Left ventricle myocardium superior (tissue), 1 donor: ENCODE measurements around the gene MUC3A. TPM values are rescaled to one million over a fixed set of nuclear protein-coding genes. Genes with fewer than 3 reads are reported as not detected.
A peak's percentile ranks its signal among the peaks of the same experiment; 100 is the strongest.
"Not testable (repeated sequence)": the region's sequence is repeated elsewhere in the genome, so short reads cannot be mapped to it uniquely, and the experiment has no call there.

ENCODE experiments used
- ATAC-seq: fragments of 200-7000 bp; cut with Tn5 transposase; one replicate; pipeline ENCODE4 v1.9.1; 2020; ENCODE audit warnings: mild to moderate bottlenecking, moderate library complexity
- DNase-seq: peaks from one replicate; pipeline ENCODE4 v3.0.0-alpha.2; 2020
- intact Hi-C: fragments of 100-400 bp; cut with micrococcal nuclease; formaldehyde crosslinking; loops from one replicate; pipeline ENCODE4 v1.11.0; 2022
- total RNA-seq: library from RNA; stranded (reverse); fragmentation: NEBNext Ultra II Directional; extraction: Animal tissue kit (Norgen Biotek cat#: 25700); gene quantifications from one replicate; pipeline ENCODE4 v1.2.1, GENCODE V29; 2021
- donor health status: DM: no; HTN: yes; CAD: no; lungs with severe emphysema.

Gene MUC3A
- total RNA-seq, 1 donor from 2014 or later, result 0.57 TPM

GRCh38 chr7:101007361-101007760, 58.0 kb downstream of the MUC3A start:
- ATAC-seq, intact Hi-C loops, DNase-seq: not testable (repeated sequence)

GRCh38 chr7:101009629-101010028, 60.3 kb downstream of the MUC3A start:
- intact Hi-C loops, result no loop called here
- DNase-seq (no peak), ATAC-seq (no peak)

DNA sequence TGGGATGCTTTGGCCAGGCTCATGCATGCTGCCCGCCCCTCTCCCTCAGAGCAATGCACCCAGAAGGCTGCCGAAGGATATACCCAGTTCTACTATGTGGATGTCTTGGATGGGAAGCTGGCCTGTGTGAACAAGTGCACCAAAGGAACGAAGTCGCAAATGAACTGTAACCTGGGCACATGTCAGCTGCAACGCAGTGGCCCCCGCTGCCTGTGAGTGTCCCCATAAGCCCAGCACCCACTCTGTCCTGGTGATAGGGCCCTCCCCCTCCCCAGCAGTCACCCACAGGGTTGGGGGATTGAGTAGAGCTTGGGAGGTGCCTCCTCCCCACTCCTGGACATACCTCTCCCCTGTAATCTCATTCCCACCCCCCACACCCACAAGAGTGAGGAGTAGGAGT, 63.6 kb downstream of the MUC3A start:
- ATAC-seq (no peak), DNase-seq (no peak)
- intact Hi-C loops, result no loop called here

GRCh38 chr7:101015626-101016025, 66.3 kb downstream of the MUC3A start:
- no peak for DNase-seq
- intact Hi-C loops, result no loop called here

DNA sequence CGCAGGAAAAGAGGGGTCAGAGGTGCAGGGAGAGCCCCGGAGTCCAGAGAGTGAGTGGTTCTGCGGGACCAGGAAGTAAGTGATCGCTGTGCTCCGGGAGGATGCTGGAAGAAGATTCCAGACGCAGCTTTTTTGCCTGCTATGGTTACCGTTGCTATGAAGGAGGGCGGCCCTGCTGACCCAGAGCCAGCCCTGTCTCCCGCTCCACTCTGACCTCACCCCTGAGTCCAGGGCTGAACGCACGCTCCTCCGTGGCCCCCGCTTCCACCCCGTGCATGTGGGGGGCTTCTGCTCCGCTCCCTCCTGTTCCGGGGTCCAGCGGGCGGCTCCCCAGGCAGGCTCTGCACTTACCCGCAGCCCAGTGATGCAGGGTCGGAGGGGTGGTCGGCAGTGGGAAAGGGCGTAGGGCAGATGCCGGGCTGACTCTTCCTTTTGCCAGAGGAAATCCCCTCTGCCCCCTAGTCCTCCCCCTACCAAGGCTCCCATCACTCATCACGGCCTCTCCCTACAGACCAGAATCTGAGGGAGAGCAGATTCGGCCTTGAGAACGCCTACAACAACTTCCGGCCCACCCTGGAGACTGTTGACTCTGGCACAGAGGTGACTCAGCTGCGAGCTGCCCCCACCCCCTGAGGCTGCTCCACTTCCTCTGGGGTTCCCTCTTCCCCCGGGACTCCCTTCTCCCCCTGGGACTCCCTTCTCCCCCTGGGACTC, 67.9 kb downstream of the MUC3A start:
- ATAC-seq, result peak; percentile 94
- DNase-seq, result peak; percentile 74
- intact Hi-C loops, result no loop called here

More at GRCh38 chr7:101015626-101016025, 66.3 kb downstream of the MUC3A start:
- ATAC-seq, result no peak

Other genes starting within 250 kb of the MUC3A start
- gene POP7, start 243.4 kb upstream of the MUC3A start, total RNA-seq, result 30.0 TPM
- not detected for gene EPO, start 229.1 kb upstream of the MUC3A start, total RNA-seq
- not detected for gene ZAN, start 215.9 kb upstream of the MUC3A start, total RNA-seq
- gene EPHB4, start 122.0 kb upstream of the MUC3A start, total RNA-seq, result 22.7 TPM
- 9.0 TPM for gene SLC12A9, start 96.8 kb upstream of the MUC3A start, total RNA-seq
- 13.6 TPM for gene TRIP6, start 82.1 kb upstream of the MUC3A start, total RNA-seq
- 63.2 TPM for gene SRRT, start 74.4 kb upstream of the MUC3A start, total RNA-seq
- 1.9 TPM for gene UFSP1, start 59.8 kb upstream of the MUC3A start, total RNA-seq
- 0.40 TPM for gene ACHE, start 53.6 kb upstream of the MUC3A start, total RNA-seq
- gene MUC12, start 20.0 kb downstream of the MUC3A start, total RNA-seq, result not detected
- gene MUC17, start 70.5 kb downstream of the MUC3A start, total RNA-seq, result not detected
- 16.6 TPM for gene TRIM56, start 135.9 kb downstream of the MUC3A start, total RNA-seq
- gene SERPINE1, start 177.6 kb downstream of the MUC3A start, total RNA-seq, result 1.3 TPM
- 11.8 TPM for gene AP1S1, start 204.9 kb downstream of the MUC3A start, total RNA-seq
- gene VGF, start 216.0 kb downstream of the MUC3A start, total RNA-seq, result not detected
- gene NAT16, start 230.8 kb downstream of the MUC3A start, total RNA-seq, result not detected